ENCODE data around the gene CELF2. TPM values are rescaled to one million over a fixed set of nuclear protein-coding genes. Genes with fewer than 3 reads are reported as not detected.

CELF2 gene
- total RNA-seq, 3 donors from 2014 or later (not counting 1 experiment from before 2014, with no cell fraction given), result 282 to 298 (median 295) TPM

DNA sequence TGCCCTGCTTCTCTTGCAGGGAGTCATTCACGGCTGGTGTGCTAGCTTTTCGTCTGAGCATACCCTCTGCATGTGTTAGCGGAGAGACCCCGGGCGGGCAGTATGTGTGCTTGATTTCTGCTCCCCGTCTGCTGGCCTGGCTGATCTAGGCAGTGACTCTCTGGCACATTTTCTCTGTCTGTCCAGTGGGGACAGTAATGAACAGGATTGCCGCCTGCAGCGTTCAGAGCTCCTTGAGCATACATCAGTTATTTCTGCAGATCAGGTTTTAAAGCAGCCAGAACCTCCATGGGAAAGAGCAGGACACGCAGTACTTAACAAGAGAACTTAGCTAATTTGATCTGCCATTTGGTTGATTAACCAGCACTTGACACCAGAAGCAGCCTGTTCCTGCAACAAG is 242.5 kb downstream of the CELF2 start:
- Mint-ChIP-seq H3K27me3 (ENCODE audit: low read depth in 2 of 2) (no peaks in the 10 kb centered on the region), H3K27ac (peak overlapping the region in 1 of 2 donors; percentile 78), H3K4me1 (peaks cover 69 to 86% of the 10 kb centered on the region in 2 donors), H3K4me3 (no peak overlapping the region), H3K9me3 (no peaks in the 10 kb centered on the region), H3K36me3 (peaks cover 19% of the 10 kb centered on the region)
- DNase-seq (no peak), ATAC-seq (no peak)
- TF ChIP-seq, protein P1, sequence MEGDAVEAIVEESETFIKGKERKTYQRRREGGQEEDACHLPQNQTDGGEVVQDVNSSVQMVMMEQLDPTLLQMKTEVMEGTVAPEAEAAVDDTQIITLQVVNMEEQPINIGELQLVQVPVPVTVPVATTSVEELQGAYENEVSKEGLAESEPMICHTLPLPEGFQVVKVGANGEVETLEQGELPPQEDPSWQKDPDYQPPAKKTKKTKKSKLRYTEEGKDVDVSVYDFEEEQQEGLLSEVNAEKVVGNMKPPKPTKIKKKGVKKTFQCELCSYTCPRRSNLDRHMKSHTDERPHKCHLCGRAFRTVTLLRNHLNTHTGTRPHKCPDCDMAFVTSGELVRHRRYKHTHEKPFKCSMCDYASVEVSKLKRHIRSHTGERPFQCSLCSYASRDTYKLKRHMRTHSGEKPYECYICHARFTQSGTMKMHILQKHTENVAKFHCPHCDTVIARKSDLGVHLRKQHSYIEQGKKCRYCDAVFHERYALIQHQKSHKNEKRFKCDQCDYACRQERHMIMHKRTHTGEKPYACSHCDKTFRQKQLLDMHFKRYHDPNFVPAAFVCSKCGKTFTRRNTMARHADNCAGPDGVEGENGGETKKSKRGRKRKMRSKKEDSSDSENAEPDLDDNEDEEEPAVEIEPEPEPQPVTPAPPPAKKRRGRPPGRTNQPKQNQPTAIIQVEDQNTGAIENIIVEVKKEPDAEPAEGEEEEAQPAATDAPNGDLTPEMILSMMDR (IDR thresholded peaks at IDR 0.05), result no peak
- Histone ChIP-seq H3K27me3 (ENCODE audit: control insufficient read depth, insufficient read depth, low read length) (no peaks in the 10 kb centered on the region), H3K4me3 (ENCODE audit: low read length) (no peak overlapping the region), H3K9me3 (ENCODE audit: control insufficient read depth, insufficient read depth, low read length) (no peaks in the 10 kb centered on the region), H3K4me1 (ENCODE audit: control insufficient read depth, insufficient read depth, low read length) (peaks cover 41% of the 10 kb centered on the region), H3K27ac (ENCODE audit: low read length) (no peak overlapping the region), H3K36me3 (ENCODE audit: control insufficient read depth, insufficient read depth, low read length) (peaks cover 96% of the 10 kb centered on the region)
- intact Hi-C loops (cut with micrococcal nuclease), result no loop called here
- 90% methylated on average over 9 of the region's 9 CpGs for WGBS (ENCODE audit: insufficient coverage)

DNA sequence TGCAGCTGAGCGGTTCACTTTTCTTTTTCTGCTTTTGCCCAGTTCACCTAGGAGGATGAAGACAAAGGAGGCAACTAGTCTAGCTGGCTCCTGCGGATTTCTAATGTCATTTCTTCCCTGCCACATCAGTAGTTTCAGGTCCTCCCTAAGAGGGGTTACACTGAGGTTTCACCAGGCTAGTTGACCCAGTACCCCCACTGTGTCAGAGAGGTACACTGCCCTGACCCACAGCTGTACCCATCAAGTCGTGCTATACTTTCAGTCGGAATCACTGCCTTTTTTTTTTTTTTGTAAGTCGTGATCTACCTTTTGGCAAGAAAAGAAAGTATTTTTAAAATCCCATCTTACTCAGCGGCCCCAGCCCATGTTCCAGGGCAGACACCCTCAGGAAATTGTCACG is 243.5 kb downstream of the CELF2 start:
- peak overlapping the region; percentile 30 for H3K27ac ChIP-seq (ENCODE audit: low read length)
- H3K4me1 ChIP-seq (ENCODE audit: control insufficient read depth, insufficient read depth, low read length), result peaks cover 34% of the 10 kb centered on the region
- peak overlapping the region in 1 of 2 donors; percentile 78 for H3K27ac Mint-ChIP-seq

DNA sequence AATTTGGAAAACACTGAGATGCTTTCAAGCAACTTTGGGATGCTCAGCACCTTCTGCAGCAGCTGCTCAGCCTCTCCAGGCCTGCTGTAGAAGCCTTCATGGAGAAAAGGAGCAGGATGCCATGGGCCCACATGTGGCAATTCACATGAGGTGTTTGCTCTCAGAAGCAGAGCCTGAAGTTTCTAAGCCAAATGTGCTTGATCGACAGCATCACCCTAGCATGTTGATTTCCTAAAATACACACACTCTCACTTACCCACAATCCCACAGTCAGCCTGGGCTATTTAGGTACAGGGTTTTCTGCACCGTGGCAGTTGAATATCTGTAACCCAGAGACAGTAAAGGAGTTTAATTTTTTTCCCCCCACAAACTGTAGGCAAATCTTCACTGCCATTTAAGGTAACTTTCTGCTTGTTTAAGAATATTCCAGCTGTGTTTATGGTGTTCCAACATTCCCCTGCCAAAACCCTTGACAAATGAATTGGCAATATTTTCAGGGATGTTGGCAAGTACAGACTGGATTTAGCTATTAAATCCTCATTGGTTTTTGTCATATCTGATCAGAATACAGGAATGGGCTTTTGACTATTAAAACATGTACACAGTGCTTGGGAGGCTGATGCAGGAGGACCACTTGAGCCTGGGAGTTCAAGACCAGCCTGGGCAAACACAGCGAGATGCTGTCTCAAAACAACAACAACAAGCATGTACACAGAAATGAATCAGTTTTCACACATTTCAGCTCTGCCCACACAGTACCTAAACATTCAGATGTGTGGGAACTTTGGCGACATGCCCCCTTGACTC is 244.2 kb downstream of the CELF2 start:
- Mint-ChIP-seq H3K9me3 (no peaks in the 10 kb centered on the region), H3K27ac (peak overlapping the region in 1 of 2 donors; percentile 78), H3K4me1 (peaks cover 73 to 84% of the 10 kb centered on the region in 2 donors), H3K27me3 (ENCODE audit: low read depth in 2 of 2) (no peaks in the 10 kb centered on the region), H3K4me3 (no peak overlapping the region), H3K36me3 (peaks cover 18% of the 10 kb centered on the region)
- H3K36me3 ChIP-seq (ENCODE audit: control insufficient read depth, insufficient read depth, low read length), result peaks cover 94% of the 10 kb centered on the region
- peaks cover 31% of the 10 kb centered on the region for H3K4me1 ChIP-seq (ENCODE audit: control insufficient read depth, insufficient read depth, low read length)
- DNase-seq, result no peak
- H3K27me3 ChIP-seq (ENCODE audit: control insufficient read depth, insufficient read depth, low read length), result no peaks in the 10 kb centered on the region
- 37% methylated on average over 4 of the region's 4 CpGs for WGBS (ENCODE audit: insufficient coverage)
- H3K4me3 ChIP-seq (ENCODE audit: low read length), result no peak overlapping the region
- TF ChIP-seq, protein P1 (IDR thresholded peaks at IDR 0.05), result no peak
- ATAC-seq, result peak in 2 of 3 donors; percentile 36 to 40
- intact Hi-C loops (cut with micrococcal nuclease), result no loop called here
- no peaks in the 10 kb centered on the region for H3K9me3 ChIP-seq (ENCODE audit: control insufficient read depth, insufficient read depth, low read length)
- peak overlapping the region; percentile 30 for H3K27ac ChIP-seq (ENCODE audit: low read length)

More for the DNA sequence above, 243.5 kb downstream of the CELF2 start:
- Histone ChIP-seq H3K27me3 (ENCODE audit: control insufficient read depth, insufficient read depth, low read length) (no peaks in the 10 kb centered on the region), H3K36me3 (ENCODE audit: control insufficient read depth, insufficient read depth, low read length) (peaks cover 92% of the 10 kb centered on the region), H3K9me3 (ENCODE audit: control insufficient read depth, insufficient read depth, low read length) (no peaks in the 10 kb centered on the region), H3K4me3 (ENCODE audit: low read length) (no peak overlapping the region)
- intact Hi-C loops (cut with micrococcal nuclease), result no loop called here
- H3K27me3 Mint-ChIP-seq (ENCODE audit: low read depth in 2 of 2), result no peaks in the 10 kb centered on the region
- TF ChIP-seq, protein P1 (IDR thresholded peaks at IDR 0.05), result no peak
- ATAC-seq (no peak), DNase-seq (no peak)
- no peak overlapping the region for H3K4me3 Mint-ChIP-seq
- WGBS (ENCODE audit: insufficient coverage), result 82% methylated on average over 7 of the region's 7 CpGs
- H3K36me3 Mint-ChIP-seq, result peaks cover 19% of the 10 kb centered on the region
- peaks cover 71 to 82% of the 10 kb centered on the region in 2 donors for H3K4me1 Mint-ChIP-seq
- no peaks in the 10 kb centered on the region for H3K9me3 Mint-ChIP-seq
